ENCODE results near the gene TNNI3K. TPM values are rescaled to one million over a fixed set of nuclear protein-coding genes. Genes with fewer than 3 reads are reported as not detected.
"Not testable (repeated sequence)": the region's sequence is repeated elsewhere in the genome, so short reads cannot be mapped to it uniquely, and the experiment has no call there.

Gene TNNI3K
- total RNA-seq (2014; rRNA removed; shearing (Covaris generic)): 0.12 TPM in 1 of 2 replicates, not detected in the other

- DNase-seq (ENCODE audit: low read depth): no peak
Measured at GRCh38 chr1:74235153-74235552, at the start of gene TNNI3K. Gene TNNI3K, plus strand, starts transcription at chr1:74235387. Its CDS starts 65 bp downstream, at chr1:74235452.

GRCh38 chr1:74193908-74194307 lies 41.3 kb upstream of the TNNI3K start:
- peak; percentile 18 for DNase-seq (ENCODE audit: low read depth)

- DNase-seq (ENCODE audit: low read depth): no peak
Measured at GRCh38 chr1:74195339-74195738, 39.8 kb upstream of the TNNI3K start.

GRCh38 chr1:74197255-74197654 lies 37.9 kb upstream of the TNNI3K start:
- DNase-seq (ENCODE audit: low read depth): no peak

GRCh38 chr1:74197657-74198552 lies 37.3 kb upstream of the TNNI3K start, which contains the start of the genes FPGT and LRRIQ3:
Gene FPGT, plus strand, starts transcription at chr1:74198242. Its CDS starts 37 bp downstream, at chr1:74198279.
Gene LRRIQ3, minus strand, starts transcription at chr1:74198176. Its CDS starts 14,492 bp downstream, at chr1:74183684.
- peak; percentile 93 for DNase-seq (ENCODE audit: low read depth)

- no peak for DNase-seq (ENCODE audit: low read depth)
Measured at GRCh38 chr1:74199504-74199903, 35.7 kb upstream of the TNNI3K start.

GRCh38 chr1:74205266-74205665 lies 29.9 kb upstream of the TNNI3K start:
- DNase-seq (ENCODE audit: low read depth): no peak

GRCh38 chr1:74215229-74215628 lies 20.0 kb upstream of the TNNI3K start:
- DNase-seq (ENCODE audit: low read depth): no peak

- DNase-seq (ENCODE audit: low read depth): no peak
Measured at GRCh38 chr1:74222701-74223100, 12.5 kb upstream of the TNNI3K start.

GRCh38 chr1:74223453-74223852 lies 11.7 kb upstream of the TNNI3K start:
- no peak for DNase-seq (ENCODE audit: low read depth)

- no peak for DNase-seq (ENCODE audit: low read depth)
Measured at GRCh38 chr1:74236440-74236839, 1.3 kb downstream of the TNNI3K start.

- DNase-seq (ENCODE audit: low read depth): no peak
Measured at GRCh38 chr1:74237035-74237434, 1.8 kb downstream of the TNNI3K start.

- no peak for DNase-seq (ENCODE audit: low read depth)
Measured at GRCh38 chr1:74237787-74238186, 2.6 kb downstream of the TNNI3K start.

GRCh38 chr1:74245168-74245772 lies 10.1 kb downstream of the TNNI3K start:
- no peak for DNase-seq (ENCODE audit: low read depth)

- no peak for DNase-seq (ENCODE audit: low read depth)
Measured at GRCh38 chr1:74246315-74246714, 11.1 kb downstream of the TNNI3K start.

GRCh38 chr1:74247881-74248528 lies 12.8 kb downstream of the TNNI3K start:
- no peak for DNase-seq (ENCODE audit: low read depth)

- not testable (repeated sequence) for DNase-seq (ENCODE audit: low read depth)
Measured at GRCh38 chr1:74253243-74253824, 18.1 kb downstream of the TNNI3K start.

- DNase-seq (ENCODE audit: low read depth): peak; percentile 4
Measured at GRCh38 chr1:74266001-74266400, 30.8 kb downstream of the TNNI3K start.

GRCh38 chr1:74271503-74271902 lies 36.3 kb downstream of the TNNI3K start:
- no peak for DNase-seq (ENCODE audit: low read depth)

GRCh38 chr1:74280642-74281396 lies 45.6 kb downstream of the TNNI3K start:
- DNase-seq (ENCODE audit: low read depth): no peak

GRCh38 chr1:74286414-74286813 lies 51.2 kb downstream of the TNNI3K start:
- no peak for DNase-seq (ENCODE audit: low read depth)

All from RPMI7951 (cell line).